GM12864 (cell line): Measurements from ENCODE around the gene CTIF.

Source experiments
- DNase-seq: peaks from one replicate; pipeline ENCODE4 v3.0.0-alpha.2; 2011; ENCODE audit warnings: low read depth
- H3K4me3 ChIP-seq: 2 replicates; pipeline ENCODE4 v1.5.1; 2011; ENCODE audit warnings: mild to moderate bottlenecking, low read depth, low read length, control low read depth
- TF ChIP-seq, protein P1 (sequence below): IDR thresholded peaks from 2 replicates; pipeline ENCODE4 v1.5.1; 2011; ENCODE audit warnings: low read depth, mild to moderate bottlenecking, moderate library complexity, low read length, control low read depth, inconsistent platforms; ENCODE audit errors: missing control alignments

CTIF gene

DNA sequence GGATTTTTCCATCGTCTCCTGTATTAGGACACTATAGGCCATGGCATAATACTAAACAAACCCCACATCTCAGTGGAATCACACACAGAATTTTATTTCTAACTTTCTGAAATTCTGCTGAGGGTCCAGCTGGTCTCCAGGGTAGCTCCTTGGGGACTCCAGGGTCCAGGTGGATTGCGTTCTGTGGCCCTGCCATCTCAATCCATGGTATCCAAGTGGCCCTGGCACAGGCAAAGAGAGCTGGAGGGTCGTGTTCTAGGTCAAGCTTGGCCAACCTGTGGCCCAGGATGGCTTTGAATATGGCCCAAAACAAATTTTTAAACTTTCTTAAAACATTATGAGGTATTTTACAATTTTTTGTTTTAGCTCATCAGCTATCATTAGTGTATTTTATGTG lies 134.6 kb downstream of the CTIF start:
- no peak overlapping the region for H3K4me3 ChIP-seq
- TF ChIP-seq, protein P1, sequence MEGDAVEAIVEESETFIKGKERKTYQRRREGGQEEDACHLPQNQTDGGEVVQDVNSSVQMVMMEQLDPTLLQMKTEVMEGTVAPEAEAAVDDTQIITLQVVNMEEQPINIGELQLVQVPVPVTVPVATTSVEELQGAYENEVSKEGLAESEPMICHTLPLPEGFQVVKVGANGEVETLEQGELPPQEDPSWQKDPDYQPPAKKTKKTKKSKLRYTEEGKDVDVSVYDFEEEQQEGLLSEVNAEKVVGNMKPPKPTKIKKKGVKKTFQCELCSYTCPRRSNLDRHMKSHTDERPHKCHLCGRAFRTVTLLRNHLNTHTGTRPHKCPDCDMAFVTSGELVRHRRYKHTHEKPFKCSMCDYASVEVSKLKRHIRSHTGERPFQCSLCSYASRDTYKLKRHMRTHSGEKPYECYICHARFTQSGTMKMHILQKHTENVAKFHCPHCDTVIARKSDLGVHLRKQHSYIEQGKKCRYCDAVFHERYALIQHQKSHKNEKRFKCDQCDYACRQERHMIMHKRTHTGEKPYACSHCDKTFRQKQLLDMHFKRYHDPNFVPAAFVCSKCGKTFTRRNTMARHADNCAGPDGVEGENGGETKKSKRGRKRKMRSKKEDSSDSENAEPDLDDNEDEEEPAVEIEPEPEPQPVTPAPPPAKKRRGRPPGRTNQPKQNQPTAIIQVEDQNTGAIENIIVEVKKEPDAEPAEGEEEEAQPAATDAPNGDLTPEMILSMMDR: no peak
- no peak for DNase-seq

- TF ChIP-seq, protein P1: no peak
- no peak overlapping the region for H3K4me3 ChIP-seq
- DNase-seq: no peak
Observed at GRCh38 chr18:48673853-48674721, 135.3 kb downstream of the CTIF start.

- TF ChIP-seq, protein P1: no peak
- H3K4me3 ChIP-seq: no peak overlapping the region
- DNase-seq: no peak
Observed at GRCh38 chr18:48674758-48675351, 136.0 kb downstream of the CTIF start.

GRCh38 chr18:48675352-48675761 lies 136.5 kb downstream of the CTIF start:
- DNase-seq: peak; percentile 33
- H3K4me3 ChIP-seq: no peak overlapping the region

GRCh38 chr18:48675912-48676311 lies 137.1 kb downstream of the CTIF start:
- DNase-seq: no peak
- TF ChIP-seq, protein P1: no peak
- H3K4me3 ChIP-seq: no peak overlapping the region

More at GRCh38 chr18:48675352-48675761, 136.5 kb downstream of the CTIF start:
- TF ChIP-seq, protein P1: peak; percentile 98

DNA sequence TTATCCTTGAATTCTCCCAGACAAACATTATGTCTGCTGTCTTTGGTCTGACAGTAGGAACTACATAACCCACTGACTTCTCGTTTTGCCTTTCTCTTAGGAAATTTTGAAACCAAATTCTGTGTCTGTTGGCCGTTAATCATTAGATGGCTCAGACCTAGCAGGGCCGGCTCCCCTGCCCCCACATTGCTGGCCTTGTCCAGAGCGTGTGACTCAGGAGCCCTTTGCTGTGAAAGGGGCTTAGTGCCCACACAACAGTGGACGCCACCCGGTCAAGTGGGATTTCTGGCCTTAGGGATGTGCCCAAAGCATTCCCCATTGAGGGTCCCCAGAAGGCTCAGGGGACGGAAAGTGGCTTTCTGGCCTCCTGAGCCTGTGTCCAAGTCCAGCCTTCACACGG lies 137.5 kb downstream of the CTIF start:
- TF ChIP-seq, protein P1: no peak
- no peak for DNase-seq

More for the DNA sequence above, 137.5 kb downstream of the CTIF start:
- H3K4me3 ChIP-seq: no peak overlapping the region
